ENCODE results near the gene TMEM191B. TPM values are rescaled to one million over a fixed set of nuclear protein-coding genes. Genes with fewer than 3 reads are reported as not detected.
"Not testable (repeated sequence)": the region's sequence is repeated elsewhere in the genome, so short reads cannot be mapped to it uniquely, and the experiment has no call there.

TMEM191B gene
- total RNA-seq, 1 donor from 2014 or later: 3.4 TPM

DNA sequence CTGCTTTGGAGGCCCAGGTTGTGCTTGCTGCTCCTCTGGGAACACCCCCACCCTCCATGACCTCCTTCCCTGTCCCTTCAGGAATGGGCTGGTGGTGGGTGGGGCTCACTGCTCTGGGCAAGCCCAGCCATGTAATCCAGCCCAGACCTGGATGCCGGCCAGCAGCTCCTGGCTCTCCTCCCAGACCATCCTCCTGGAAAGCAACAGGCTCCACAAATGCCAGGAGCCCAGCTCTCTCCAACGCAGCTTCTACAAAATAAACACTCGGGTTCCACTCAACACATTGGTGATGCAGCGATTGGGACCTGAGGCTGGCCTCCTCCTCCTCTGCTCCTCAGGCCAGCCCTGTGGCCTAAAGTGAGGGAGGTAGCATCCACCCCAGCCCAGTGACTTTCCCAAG, 30.9 kb downstream of the TMEM191B start:
- not testable (repeated sequence) for DNase-seq (ENCODE audit: low spot score)

DNA sequence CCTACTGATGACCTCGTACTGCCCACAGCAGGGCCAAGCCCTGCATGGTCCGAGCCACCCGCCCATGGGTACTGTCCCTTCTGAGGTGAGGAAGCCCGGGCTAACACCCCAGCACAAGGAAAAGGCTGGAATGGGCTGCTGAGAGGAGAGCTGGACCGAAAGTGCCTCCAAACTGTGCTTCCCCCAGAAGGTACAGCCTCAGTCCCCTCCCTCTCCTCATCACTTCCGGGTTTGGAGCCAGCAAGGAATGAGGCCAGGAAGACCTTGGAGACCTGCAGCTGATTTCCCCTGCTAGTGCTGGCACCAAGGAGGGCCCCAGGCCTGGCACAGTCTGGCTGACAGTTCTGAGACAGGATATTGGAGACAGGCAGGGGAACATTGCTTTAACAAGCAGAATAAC, 31.3 kb downstream of the TMEM191B start:
- not testable (repeated sequence) for DNase-seq (ENCODE audit: low spot score)

DNA sequence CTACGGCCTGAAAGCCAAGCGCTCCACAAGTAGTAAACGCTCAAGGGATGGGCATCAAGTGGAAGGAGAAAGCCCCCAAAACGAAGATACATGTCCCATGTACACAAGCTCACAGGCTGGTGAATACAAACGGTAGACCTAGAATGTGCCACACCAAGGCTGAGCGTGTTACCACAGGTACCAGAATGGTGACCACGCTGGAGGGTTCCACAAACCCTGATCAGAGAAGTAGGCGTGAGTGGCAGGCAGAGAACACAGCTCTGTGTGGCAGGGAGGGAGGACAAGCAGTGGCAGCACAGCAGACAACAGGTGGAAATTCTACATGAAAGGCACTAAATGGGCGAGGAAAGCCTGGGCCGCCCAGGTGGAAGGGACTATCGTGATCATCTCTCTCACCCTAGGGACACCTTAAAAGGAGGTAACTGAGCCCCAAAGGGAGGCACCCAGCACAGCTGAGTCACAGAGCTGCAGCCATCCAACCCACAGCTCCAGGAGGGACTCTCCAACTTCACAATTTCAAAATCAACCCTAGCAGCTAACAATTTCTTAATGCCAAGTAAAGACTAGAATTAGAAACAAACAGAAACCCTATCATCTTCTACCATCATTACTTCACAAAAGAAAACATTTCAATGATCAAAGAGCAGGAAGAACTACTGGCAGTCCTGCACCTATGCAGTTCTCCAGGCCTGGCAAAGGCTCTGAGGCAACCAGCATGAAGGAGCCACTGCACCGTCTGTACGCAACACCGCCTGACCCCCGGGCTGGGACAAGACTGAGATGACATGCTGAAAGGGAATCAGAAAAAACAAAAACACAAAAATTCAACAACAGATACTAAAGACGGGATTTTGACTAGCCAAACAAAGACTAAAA, 32.7 kb downstream of the TMEM191B start:
- not testable (repeated sequence) for DNase-seq (ENCODE audit: low spot score)

DNA sequence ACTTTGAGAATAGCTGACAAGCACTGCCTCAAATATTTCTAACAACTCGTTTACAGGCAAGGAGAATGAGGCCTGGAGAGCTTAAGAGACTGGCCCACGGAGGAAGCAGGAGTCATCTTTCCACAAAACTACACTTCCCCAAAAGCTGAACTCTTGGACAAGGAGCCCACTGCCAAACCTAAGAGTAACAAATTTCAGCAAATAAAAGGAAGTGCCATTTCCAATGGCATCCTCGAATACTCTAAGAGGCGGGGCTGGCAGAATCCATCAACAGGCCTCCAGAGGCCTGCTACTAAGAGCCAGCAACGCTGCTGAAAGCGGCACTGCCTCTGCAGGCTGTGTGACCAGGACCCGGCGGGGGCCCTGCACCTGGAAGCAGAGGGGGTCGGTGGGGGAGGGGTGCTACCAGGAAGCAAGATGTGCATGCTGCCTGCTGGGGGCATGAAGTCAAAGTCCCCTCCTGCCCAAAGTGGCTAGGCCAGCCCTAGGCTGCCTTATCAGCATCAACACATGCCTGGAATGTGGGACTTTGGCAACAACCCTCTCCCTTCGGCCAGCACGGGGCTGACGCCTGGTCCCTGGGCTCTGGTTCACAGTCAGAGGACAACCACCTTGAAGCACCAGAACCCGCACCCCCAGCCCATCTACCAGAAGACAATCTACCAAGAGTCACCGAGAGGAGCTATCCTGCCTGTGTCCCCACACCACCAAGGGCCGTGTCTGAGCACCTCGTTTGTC, 43.1 kb downstream of the TMEM191B start:
- not testable (repeated sequence) for DNase-seq (ENCODE audit: low spot score)

DNA sequence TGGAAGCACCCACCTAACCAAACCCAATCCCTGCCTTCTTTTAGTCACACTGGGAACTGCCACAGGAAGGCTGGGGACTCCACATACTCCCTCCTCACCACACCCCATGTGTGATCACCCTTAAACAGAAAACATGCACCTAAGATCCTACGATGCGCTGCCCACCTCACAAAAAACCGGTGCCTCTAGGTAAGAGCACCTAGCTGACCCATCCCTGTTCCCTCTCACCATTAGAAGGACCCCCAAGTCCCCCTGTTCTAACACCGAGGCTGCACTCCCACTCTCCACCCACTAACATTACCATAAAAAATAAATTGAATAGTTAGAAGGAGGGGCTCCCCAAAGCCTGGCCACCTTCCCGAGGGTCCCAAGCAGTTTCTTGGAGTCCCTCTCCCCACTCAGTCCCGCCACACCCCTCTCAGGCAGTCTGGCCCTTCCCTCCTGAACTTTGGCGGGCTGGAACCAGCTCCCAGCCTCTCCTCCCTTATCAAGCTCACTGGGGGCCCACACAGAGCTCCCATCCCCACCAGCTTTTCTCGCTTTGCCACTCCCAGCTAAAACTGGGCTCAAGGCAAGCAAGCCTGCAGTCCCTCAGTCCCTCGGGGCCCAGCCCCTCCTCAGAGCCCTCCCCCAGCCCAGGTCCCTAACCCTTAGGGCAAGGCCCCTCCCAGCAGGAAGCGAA, 46.0 kb downstream of the TMEM191B start:
- DNase-seq (ENCODE audit: low spot score): not testable (repeated sequence)

DNA sequence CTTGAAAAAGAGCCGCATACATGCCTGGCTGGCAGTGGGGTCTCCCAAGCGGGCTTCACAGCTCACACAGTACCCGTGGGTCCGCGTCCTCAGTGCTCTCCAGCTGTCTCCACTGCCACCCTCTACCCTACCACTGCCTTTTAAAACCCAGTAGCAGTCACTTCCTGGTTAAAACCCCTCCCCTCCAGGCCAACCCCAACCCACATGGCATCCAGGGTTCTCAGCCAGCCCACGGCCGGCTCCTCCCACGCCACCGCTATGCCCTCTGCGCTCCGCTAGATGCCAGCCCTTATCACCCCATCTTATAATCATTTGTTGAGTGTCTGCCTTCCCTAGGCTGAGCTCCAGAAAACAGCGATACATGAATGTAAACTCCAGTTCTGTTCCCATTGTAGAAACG, 47.0 kb downstream of the TMEM191B start:
- DNase-seq (ENCODE audit: low spot score): not testable (repeated sequence)

DNA sequence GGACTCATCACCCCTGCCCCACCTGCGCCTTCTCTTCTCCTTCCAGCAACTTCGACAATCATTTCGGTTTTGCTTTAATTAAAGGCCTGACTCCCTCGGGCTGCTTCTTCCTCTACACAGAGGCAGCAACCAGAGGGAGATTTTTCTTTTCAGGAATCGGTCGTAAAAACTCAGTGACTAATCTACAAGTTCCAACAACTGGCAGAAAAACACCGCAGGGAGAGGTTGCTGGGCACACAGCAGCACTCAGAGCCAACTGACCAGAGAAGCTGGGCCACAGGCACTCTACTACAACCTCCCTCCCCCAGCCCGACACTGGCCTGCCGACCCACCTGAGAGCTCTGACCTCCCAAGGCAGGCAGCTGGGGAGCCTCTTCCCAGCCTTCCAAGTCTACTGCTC, 48.1 kb downstream of the TMEM191B start:
- DNase-seq (ENCODE audit: low spot score): not testable (repeated sequence)

DNA sequence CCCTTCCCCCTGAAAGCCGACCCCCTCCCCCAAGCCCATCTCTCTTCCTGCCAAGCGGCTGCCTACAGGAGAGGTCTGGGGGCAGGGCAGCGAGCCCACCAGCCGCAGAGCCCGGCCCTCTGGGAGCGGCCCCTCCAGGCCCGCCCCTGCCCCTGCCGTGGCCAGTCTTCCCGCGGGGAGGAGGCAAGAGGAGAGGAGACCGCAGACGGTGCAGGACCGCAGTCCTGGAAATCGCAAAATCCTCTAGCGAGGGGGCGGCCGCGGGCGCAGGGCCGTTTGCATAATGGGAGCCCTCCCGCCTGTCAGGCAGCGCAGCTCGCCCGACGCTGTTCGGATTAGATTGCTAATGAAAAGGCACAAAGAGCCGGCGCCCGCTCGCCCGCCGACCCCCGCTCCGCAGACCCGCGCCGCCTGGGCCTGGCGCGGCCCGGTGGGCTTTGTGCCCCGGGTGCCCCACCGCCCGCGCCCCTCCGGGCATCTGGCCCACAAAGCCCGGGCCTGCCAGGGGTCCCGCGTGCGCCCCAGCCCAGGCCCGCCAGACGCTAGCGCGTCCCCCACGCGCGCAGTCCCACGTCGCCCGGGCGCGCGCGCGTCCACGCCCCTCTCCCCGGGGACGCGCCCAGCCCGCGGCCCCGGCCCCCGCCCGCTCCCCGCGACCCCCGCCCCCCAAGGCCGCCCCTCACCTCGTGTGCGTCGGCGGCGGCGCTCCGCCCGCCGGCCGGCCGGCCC, 49.7 kb downstream of the TMEM191B start:
- not testable (repeated sequence) for DNase-seq (ENCODE audit: low spot score)

DNA sequence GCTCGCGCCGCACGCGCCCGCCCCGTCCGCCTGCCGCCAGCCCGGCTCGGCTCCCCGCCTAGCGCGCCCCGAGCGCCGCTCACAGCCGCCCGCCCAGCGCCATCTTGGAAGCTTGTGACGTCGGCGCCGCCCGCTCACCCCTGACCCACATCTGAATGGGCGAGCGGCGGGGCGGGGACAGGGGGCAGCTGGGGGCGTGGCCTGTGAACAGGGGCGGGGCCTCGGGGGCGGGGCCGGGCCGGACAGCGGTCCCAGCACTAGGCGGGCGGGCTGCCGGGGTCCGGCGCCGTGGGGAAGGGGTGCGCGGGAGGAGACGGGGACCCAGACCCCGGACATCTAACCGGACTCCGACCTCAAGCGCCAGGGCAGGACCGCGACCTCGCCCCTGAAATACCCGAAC, 50.2 kb downstream of the TMEM191B start:
- not testable (repeated sequence) for DNase-seq (ENCODE audit: low spot score)

Other genes with a start within 250 kb of the TMEM191B start
- not detected for gene GGTLC3, start 9.6 kb upstream of the TMEM191B start, total RNA-seq
- 1.1 TPM for gene RIMBP3, start 84.1 kb downstream of the TMEM191B start, total RNA-seq

Measured in mucosa of gallbladder (tissue), 1 donor.